GM12878 (cell line): ENCODE data around the gene SPRY2. TPM values are rescaled to one million over a fixed set of nuclear protein-coding genes. Genes with fewer than 3 reads are reported as not detected.

ENCODE experiments used
- BACH1 ChIP-seq: fragments of 450-650 bp; IDR thresholded peaks from 2 replicates; pipeline ENCODE4 v1.6.1; 2017; ENCODE audit warnings: mild to moderate bottlenecking, borderline replicate concordance
- BHLHE40 ChIP-seq, 2 experiments: fragments of 450-650 bp in 1 of 2; IDR thresholded peaks; 2 replicates each; pipeline ENCODE4 v1.6.1; 2011 to 2017; ENCODE audit warnings: low read depth in 2 of 2, borderline replicate concordance in 1 of 2, improper control_type of control experiment in 1 of 2, low read length in 1 of 2, mild to moderate bottlenecking in 1 of 2
- BRCA1 ChIP-seq: IDR thresholded peaks from 2 replicates; pipeline ENCODE4 v1.6.1; 2011; ENCODE audit warnings: low read depth, low read length, improper control_type of control experiment
- CBX5 ChIP-seq: sonication (generic); IDR thresholded peaks from 2 replicates; pipeline ENCODE4 v1.6.1; 2016; ENCODE audit warnings: low read depth, moderate library complexity, mild to moderate bottlenecking, inconsistent platforms
- DPF2 ChIP-seq: fragments of 450-650 bp; IDR thresholded peaks from 2 replicates; pipeline ENCODE4 v1.6.1; 2017; ENCODE audit warnings: mild to moderate bottlenecking
- IKZF2 ChIP-seq, 2 experiments: fragments of 450-650 bp; IDR thresholded peaks; 2 replicates each; pipeline ENCODE4 v1.6.1; 2017; ENCODE audit warnings: mild to moderate bottlenecking in 2 of 2, moderate library complexity in 2 of 2
- JUNB ChIP-seq: IDR thresholded peaks from 2 replicates; pipeline ENCODE4 v1.6.1; 2016; ENCODE audit warnings: antibody characterized with exemption, mild to moderate bottlenecking
- NFXL1 ChIP-seq: fragments of 450-650 bp; IDR thresholded peaks from 2 replicates; pipeline ENCODE4 v1.6.1; 2017; ENCODE audit warnings: antibody characterized with exemption, mild to moderate bottlenecking, borderline replicate concordance
- NR2C2 ChIP-seq: IDR thresholded peaks from 2 replicates; pipeline ENCODE4 v1.6.1; 2011; ENCODE audit warnings: borderline replicate concordance, low read depth; ENCODE audit not compliant: control insufficient read depth, insufficient read length
- POU2F2 ChIP-seq: IDR thresholded peaks from 3 replicates; pipeline ENCODE4 v1.6.1; 2011; ENCODE audit warnings: low read depth, mild to moderate bottlenecking, low read length, borderline replicate concordance
- RCOR1 ChIP-seq: conservative IDR thresholded peaks from 2 replicates; pipeline ENCODE4 v1.6.1; 2012; ENCODE audit warnings: low read depth, low read length, improper control_type of control experiment
- SRF ChIP-seq, 2 experiments: IDR thresholded peaks; 2 replicates each; pipeline ENCODE4 v1.6.1; 2011; ENCODE audit warnings: low read depth in 2 of 2, low read length in 2 of 2, mild to moderate bottlenecking in 1 of 2, moderate library complexity in 1 of 2
- SUZ12 ChIP-seq: fragments of 200-600 bp; sonication (generic); IDR thresholded peaks from one replicate; pipeline ENCODE4 v1.6.1; 2018; ENCODE audit warnings: antibody characterized with exemption, mild to moderate bottlenecking; ENCODE audit not compliant: unreplicated experiment
- polyA plus RNA-seq, 11 experiments: library from polyadenylated mRNA; depleted of rRNA in 4 of 11; unstranded in 6 of 11; stranded (reverse) in 5 of 11; fragments of >200 nt; fragmentation: Nextera tagmentation in 4 of 11; fragmentation: Illumina TruSeq in 1 of 11; extraction: Ambion mirVana in 4 of 11; extraction: Trizol in 1 of 11; gene quantifications; 1 replicate in 1 of 11; 2 replicates in 10 of 11; pipeline versions ENCODE4 v1.2.1 to v1.2.3, GENCODE V29; 2011 to 2016; ENCODE audit warnings: inconsistent platforms in 2 of 11, missing spikeins in 2 of 11, low read depth in 1 of 11
- total RNA-seq, 4 experiments: library from RNA; depleted of rRNA in 3 of 4; stranded (reverse); fragments of >200 nt in 3 of 4; fragmentation: Illumina TruSeq in 1 of 4; extraction: Trizol in 1 of 4; gene quantifications; 2 replicates each; pipeline versions ENCODE4 v1.2.1 to v1.2.3, GENCODE V29; 2013 to 2021
- TF ChIP-seq, protein P1 (sequence below): fragments of 450-650 bp; IDR thresholded peaks from 2 replicates; pipeline ENCODE4 v1.6.1; 2017; ENCODE audit warnings: mild to moderate bottlenecking, moderate library complexity
- TF ChIP-seq, protein P2 (sequence below): IDR thresholded peaks from 2 replicates; pipeline ENCODE4 v1.6.1; 2011; ENCODE audit warnings: borderline replicate concordance, low read depth, mild to moderate bottlenecking, moderate library complexity, mixed read lengths, low read length; ENCODE audit not compliant: insufficient read depth; ENCODE audit errors: extremely low read length
- TF ChIP-seq, protein P3 (sequence below): fragments of 450-650 bp; IDR thresholded peaks from 2 replicates; pipeline ENCODE4 v1.6.1; 2017; ENCODE audit warnings: borderline replicate concordance
- TF ChIP-seq, protein P4 (sequence below): fragments of 450-650 bp; IDR thresholded peaks from 2 replicates; pipeline ENCODE4 v1.6.1; 2018; ENCODE audit warnings: mild to moderate bottlenecking, low read depth, moderate library complexity; ENCODE audit not compliant: partially characterized antibody

SPRY2 gene
- total and polyA plus RNA-seq, 10 of the 15 experiments (the other 5 are each of a cell fraction or from before 2014, with no cell fraction given): 1.8 to 82.1 (median 9.2) TPM

DNA sequence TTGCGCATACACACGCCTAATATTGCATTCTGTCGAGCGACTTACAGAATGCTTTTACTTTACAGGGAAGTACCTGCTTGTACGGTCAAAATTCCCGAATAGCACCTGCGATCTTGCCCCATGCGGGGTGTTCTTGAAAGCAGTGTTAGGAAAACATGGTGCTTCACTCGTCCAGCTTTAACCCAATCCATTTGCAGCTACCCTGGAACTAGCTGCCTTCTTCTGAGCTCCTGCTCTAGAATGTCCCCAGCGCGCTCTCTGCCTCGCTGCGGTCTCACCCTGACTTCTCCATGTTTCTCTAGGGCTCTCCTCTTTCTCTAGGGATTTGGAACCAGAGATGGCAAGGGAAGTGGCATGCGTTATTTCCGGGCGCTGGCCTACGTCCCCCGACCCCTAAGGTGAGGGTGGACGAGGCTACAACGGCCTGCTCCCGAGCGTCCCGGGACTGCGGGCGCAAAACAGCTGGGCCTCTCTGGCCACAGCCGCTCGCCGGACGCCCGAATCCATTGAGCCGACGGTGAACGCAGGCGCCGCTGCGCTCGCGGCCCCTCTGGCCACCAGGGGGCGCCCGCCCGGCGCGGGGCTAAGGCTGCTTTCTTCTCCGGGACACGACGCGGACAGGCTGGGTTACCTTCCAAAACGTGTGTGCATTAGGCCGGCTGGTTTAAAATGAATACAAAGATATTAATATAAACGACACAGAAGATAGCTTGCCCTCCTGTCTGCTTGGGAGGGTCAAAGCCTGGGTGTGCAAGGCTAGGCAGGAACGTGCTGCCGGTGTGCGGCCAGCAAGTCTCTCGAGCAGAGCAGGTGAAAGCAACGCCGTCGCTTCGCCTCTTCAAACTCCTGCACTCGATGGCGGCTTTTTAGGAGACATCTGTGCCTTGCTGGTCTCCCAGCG, 1.8 kb upstream of the SPRY2 start (continued):
- TF ChIP-seq NFXL1: no peak
- TF ChIP-seq DPF2: peak; percentile 70; the same call in 1 of the 2 replicates
- TF ChIP-seq BRCA1: no peak
- TF ChIP-seq, protein P1, sequence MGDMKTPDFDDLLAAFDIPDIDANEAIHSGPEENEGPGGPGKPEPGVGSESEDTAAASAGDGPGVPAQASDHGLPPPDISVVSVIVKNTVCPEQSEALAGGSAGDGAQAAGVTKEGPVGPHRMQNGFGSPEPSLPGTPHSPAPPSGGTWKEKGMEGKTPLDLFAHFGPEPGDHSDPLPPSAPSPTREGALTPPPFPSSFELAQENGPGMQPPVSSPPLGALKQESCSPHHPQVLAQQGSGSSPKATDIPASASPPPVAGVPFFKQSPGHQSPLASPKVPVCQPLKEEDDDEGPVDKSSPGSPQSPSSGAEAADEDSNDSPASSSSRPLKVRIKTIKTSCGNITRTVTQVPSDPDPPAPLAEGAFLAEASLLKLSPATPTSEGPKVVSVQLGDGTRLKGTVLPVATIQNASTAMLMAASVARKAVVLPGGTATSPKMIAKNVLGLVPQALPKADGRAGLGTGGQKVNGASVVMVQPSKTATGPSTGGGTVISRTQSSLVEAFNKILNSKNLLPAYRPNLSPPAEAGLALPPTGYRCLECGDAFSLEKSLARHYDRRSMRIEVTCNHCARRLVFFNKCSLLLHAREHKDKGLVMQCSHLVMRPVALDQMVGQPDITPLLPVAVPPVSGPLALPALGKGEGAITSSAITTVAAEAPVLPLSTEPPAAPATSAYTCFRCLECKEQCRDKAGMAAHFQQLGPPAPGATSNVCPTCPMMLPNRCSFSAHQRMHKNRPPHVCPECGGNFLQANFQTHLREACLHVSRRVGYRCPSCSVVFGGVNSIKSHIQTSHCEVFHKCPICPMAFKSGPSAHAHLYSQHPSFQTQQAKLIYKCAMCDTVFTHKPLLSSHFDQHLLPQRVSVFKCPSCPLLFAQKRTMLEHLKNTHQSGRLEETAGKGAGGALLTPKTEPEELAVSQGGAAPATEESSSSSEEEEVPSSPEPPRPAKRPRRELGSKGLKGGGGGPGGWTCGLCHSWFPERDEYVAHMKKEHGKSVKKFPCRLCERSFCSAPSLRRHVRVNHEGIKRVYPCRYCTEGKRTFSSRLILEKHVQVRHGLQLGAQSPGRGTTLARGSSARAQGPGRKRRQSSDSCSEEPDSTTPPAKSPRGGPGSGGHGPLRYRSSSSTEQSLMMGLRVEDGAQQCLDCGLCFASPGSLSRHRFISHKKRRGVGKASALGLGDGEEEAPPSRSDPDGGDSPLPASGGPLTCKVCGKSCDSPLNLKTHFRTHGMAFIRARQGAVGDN: peak; percentile 89
- TF ChIP-seq JUNB: no peak
- TF ChIP-seq, protein P2, sequence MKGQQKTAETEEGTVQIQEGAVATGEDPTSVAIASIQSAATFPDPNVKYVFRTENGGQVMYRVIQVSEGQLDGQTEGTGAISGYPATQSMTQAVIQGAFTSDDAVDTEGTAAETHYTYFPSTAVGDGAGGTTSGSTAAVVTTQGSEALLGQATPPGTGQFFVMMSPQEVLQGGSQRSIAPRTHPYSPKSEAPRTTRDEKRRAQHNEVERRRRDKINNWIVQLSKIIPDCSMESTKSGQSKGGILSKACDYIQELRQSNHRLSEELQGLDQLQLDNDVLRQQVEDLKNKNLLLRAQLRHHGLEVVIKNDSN: no peak
- no peak for TF ChIP-seq SUZ12
- no peak for TF ChIP-seq SRF (IDR thresholded peaks at IDR 0.05; ENCODE audit: low read depth in 2 of 2, low read length in 2 of 2)
- TF ChIP-seq, protein P3, sequence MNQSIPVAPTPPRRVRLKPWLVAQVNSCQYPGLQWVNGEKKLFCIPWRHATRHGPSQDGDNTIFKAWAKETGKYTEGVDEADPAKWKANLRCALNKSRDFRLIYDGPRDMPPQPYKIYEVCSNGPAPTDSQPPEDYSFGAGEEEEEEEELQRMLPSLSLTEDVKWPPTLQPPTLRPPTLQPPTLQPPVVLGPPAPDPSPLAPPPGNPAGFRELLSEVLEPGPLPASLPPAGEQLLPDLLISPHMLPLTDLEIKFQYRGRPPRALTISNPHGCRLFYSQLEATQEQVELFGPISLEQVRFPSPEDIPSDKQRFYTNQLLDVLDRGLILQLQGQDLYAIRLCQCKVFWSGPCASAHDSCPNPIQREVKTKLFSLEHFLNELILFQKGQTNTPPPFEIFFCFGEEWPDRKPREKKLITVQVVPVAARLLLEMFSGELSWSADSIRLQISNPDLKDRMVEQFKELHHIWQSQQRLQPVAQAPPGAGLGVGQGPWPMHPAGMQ: no peak
- TF ChIP-seq, protein P4, sequence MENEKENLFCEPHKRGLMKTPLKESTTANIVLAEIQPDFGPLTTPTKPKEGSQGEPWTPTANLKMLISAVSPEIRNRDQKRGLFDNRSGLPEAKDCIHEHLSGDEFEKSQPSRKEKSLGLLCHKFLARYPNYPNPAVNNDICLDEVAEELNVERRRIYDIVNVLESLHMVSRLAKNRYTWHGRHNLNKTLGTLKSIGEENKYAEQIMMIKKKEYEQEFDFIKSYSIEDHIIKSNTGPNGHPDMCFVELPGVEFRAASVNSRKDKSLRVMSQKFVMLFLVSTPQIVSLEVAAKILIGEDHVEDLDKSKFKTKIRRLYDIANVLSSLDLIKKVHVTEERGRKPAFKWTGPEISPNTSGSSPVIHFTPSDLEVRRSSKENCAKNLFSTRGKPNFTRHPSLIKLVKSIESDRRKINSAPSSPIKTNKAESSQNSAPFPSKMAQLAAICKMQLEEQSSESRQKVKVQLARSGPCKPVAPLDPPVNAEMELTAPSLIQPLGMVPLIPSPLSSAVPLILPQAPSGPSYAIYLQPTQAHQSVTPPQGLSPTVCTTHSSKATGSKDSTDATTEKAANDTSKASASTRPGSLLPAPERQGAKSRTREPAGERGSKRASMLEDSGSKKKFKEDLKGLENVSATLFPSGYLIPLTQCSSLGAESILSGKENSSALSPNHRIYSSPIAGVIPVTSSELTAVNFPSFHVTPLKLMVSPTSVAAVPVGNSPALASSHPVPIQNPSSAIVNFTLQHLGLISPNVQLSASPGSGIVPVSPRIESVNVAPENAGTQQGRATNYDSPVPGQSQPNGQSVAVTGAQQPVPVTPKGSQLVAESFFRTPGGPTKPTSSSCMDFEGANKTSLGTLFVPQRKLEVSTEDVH: no peak
- no peak for TF ChIP-seq NR2C2
- peak; percentile 89; the same call in 1 of the 2 replicates for TF ChIP-seq CBX5
- TF ChIP-seq BACH1: no peak
- TF ChIP-seq RCOR1: peak; percentile 75; the same call in 1 of the 2 replicates
- TF ChIP-seq POU2F2: 0 out of 3 replicates have a peak, but pooled peaks have one; percentile 7
- peak in 1 of 2 experiments; percentile 80; a peak in 2 of 4 replicates for TF ChIP-seq BHLHE40 (IDR thresholded peaks at IDR 0.05; ENCODE audit: borderline replicate concordance in 1 of 2, low read depth in 2 of 2, low read length in 1 of 2)
- TF ChIP-seq IKZF2 (IDR thresholded peaks at IDR 0.05): peak; percentile 71 to 75; a peak in 3 of 4 replicates
